ENCODE results near the gene LOXHD1.

Gene LOXHD1

GRCh38 chr18:46439037-46439436, 218.0 kb downstream of the LOXHD1 start:
- DNase-seq = no peak

GRCh38 chr18:46437061-46437460, 220.0 kb downstream of the LOXHD1 start:
- no peak for DNase-seq

GRCh38 chr18:46436621-46437020, 220.4 kb downstream of the LOXHD1 start:
- DNase-seq = no peak

GRCh38 chr18:46435031-46435430, 222.0 kb downstream of the LOXHD1 start:
- no peak for DNase-seq

DNA sequence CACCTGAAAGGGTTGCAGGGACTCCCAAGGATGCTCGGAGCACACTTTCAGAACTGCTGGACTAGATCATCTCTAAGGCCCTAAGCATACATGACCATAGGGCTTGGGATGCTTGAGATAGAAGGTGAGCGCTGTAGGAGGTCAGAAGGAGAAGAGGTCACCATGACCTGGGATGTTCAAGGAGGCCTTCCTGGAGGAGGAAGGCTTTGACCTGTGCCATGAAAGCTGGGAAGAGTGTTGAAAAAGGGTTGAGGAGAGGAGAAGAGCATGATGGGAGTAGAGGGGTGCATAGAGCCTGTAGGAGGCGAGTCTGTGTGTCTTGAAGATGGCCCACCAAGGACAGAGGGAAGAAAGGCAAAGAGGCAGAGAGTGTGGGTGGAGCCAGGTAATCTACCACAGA, 222.4 kb downstream of the LOXHD1 start:
- DNase-seq = no peak

- DNase-seq = no peak
Observed at GRCh38 chr18:46433121-46433826, 223.7 kb downstream of the LOXHD1 start.

- no peak for DNase-seq
Observed at GRCh38 chr18:46431522-46432171, 225.4 kb downstream of the LOXHD1 start.

DNA sequence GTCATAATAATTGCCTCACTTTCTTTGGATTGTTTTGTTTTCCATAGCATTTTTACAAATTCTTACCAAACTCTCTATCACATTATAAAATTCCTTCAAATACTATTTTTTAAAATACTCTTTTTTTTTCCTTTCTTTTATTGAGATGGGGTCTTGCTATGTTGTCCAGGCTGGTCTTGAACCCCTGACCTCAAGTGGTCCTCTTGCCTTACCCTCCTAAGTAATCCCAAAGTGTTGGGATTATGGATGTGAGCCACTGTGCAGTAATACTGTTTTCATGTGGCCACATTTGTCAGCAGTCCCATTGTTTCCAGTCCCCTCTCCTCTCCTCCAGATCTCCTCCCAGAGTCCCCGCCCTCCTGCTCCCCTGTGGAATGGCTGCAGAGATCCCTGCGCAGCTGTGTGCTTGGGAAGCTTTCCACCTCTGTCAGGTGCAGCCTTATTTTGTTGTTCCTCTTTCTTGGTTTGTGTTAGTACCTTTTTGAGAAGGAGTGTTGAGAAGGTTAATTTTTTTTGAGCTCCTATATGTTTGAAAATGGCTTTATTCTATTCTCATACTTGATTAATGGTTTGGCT, 227.3 kb downstream of the LOXHD1 start:
- DNase-seq = no peak

DNA sequence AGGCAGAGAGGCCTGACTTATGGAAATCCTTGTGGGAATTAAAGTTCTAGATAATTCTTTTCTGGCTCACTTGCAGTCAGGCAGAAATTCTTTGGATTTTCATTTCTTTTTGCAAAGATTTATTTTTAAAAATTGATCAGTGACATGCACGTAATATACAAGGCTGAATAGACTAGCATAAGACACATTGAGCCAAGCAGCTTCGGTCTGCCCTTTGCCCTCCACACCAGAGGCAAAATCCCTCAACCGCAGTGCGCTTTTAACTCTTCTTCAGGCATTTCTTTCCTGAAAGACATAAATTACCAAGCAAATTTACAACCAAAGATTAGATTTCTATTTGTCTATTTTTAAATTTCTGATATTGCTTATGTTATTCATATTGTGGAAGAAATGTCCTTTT, 227.9 kb downstream of the LOXHD1 start:
- DNase-seq = no peak

DNA sequence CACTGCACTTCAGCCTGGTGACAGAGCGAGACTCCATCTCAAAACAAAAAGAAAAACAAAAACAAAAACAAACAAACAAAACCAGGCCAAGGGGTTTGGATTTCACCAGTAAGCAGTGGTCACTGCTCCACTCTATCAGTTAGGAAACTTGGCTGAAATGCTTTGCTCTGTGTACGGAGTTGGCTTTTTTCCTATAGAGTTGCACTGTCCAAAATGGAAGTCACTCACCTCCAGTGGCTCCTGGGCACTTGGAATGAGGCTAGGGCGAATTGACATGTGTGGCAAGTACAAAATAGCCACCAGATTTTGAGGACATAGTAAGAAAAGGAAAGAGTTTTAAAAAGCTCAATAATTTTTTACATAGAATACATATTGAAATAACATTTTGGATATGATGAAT, 228.7 kb downstream of the LOXHD1 start:
- DNase-seq = no peak

DNA sequence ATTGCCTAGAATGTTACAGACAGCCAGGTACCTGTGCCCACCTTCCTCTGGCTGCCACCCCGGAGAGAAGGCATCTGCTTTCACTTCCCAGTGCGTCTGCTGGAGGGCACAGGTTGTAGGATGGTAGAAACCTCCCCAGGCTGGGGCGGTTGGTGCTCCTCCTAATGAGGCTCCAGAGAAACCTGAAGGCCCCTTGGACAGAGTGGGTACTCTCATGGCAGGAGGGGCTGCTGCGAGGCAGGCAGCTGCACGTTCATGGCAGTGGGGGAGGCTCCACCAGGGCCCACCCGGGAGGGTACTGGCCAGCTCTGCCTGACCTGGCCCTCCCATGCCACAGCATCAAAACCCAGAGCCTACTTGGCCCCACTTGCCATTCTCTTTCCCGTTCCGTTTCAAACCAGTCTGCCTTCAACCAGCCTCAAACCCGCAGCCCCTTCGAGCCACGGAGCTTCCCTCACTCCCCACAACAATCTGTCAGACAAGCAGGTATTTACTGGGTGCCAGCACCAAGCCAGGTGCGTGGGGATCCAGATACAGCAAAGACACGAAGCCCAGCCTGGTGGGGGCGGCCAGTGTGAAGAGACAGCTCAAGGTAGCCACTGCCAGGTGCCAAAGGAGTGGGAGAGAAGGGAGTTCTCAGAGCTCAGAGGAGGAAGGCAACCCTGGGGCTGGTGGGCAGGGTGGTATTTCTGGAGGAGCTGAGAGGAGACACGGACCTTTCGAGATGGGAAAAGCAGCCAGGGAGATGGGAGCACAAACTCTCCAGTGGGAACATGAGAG, 229.6 kb downstream of the LOXHD1 start:
- no peak for DNase-seq
